Transverse colon (tissue), 4 donors: Measurements from ENCODE around the gene LRRC10B.

Experiments used
- CTCF ChIP-seq, 5 experiments: fragments of 200-600 bp in 3 of 5; fragments of 450-650 bp in 2 of 5; sonication (generic) in 3 of 5; IDR thresholded peaks; 1 replicate in 2 of 5; 2 replicates in 3 of 5; pipeline ENCODE4 v1.5.1; 2016 to 2017; ENCODE audit warnings: antibody characterized with exemption in 5 of 5, inconsistent platforms in 3 of 5, mild to moderate bottlenecking in 2 of 5, moderate library complexity in 1 of 5
- EP300 ChIP-seq: sonication (generic); formaldehyde crosslinking; IDR thresholded peaks from one replicate; pipeline ENCODE4 v1.6.1; 2017; ENCODE audit warnings: antibody characterized with exemption, low read depth
- POLR2A ChIP-seq: fragments of 450-650 bp; IDR thresholded peaks from one replicate; pipeline ENCODE4 v1.6.1; 2016; ENCODE audit warnings: antibody characterized with exemption, mild to moderate bottlenecking, moderate library complexity
- POLR2AphosphoS5 ChIP-seq, 3 donors: sonication (generic); formaldehyde crosslinking; IDR thresholded peaks; one replicate each; pipeline ENCODE4 v1.6.1; 2016; ENCODE audit warnings: antibody characterized with exemption in 3 of 3

DNA sequence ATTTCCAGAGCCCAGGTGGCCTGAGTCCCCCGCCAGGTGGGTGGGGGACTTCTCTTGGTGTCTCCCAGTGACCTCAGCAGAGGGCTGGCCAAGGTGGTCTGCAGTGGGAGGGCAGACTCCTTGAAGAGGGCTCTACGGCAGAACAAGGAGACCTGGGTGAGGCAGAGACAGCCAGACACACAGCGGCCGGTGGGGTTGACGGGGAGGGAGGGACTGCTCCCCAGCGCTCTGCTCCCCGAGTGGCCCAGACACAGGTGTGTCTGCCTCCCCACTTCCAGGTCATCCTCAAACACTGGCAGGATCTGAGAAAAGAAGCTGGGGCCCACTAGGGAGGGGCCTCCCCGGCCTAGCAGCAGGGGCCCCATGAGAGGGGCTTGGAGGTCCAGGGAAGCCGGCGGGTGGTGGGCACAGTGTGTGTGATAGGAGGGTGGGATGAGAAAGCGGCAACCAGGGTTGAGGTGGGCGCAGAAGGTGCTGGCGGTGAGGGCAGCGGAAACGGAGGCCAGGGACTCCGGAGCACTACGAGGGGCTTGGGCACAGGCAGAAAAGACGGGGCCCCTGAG is 42.2 kb downstream of the LRRC10B start:
- TF ChIP-seq CTCF (IDR thresholded peaks at IDR 0.05) (no peak), EP300 (no peak), POLR2A (no peak), POLR2AphosphoS5 (IDR thresholded peaks at IDR 0.05) (no peak)
